SU-DHL-6 (cell line): ENCODE data around the gene UTP20.

Source experiments
- H2AFZ ChIP-seq: fragments of 200-600 bp; sonication (generic); 2 replicates; pipeline ENCODE4 v1.6.1; 2014; ENCODE audit warnings: low read depth, mild to moderate bottlenecking, moderate library complexity, mixed read lengths, antibody characterized with exemption, low read length; ENCODE audit not compliant: severe bottlenecking
- H3F3A ChIP-seq: fragments of 200-600 bp; shearing (Covaris generic); 2 replicates; pipeline ENCODE4 v1.6.0; 2016; ENCODE audit warnings: antibody characterized with exemption, mild to moderate bottlenecking; ENCODE audit not compliant: insufficient read depth
- H3K27ac ChIP-seq: fragments of 200-600 bp; sonication (generic); 2 replicates; pipeline ENCODE4 v1.5.1; 2016; ENCODE audit warnings: low read depth, mild to moderate bottlenecking, low read length, moderate library complexity, mixed read lengths
- H3K27me3 ChIP-seq: fragments of 200-600 bp; sonication (generic), shearing (Covaris generic); 2 replicates; pipeline ENCODE4 v1.6.0; 2014; ENCODE audit warnings: mild to moderate bottlenecking, low read length
- H3K36me3 ChIP-seq: fragments of 200-600 bp; sonication (generic); 2 replicates; pipeline ENCODE4 v1.6.1; 2014; ENCODE audit warnings: mild to moderate bottlenecking, low read length, mixed read lengths
- H3K4me2 ChIP-seq: fragments of 300-600, 200-600 bp; shearing (Covaris generic), sonication (generic); 2 replicates; pipeline ENCODE4 v1.6.0; 2014; ENCODE audit warnings: low read length, low read depth, mild to moderate bottlenecking; ENCODE audit not compliant: poor library complexity, severe bottlenecking
- H3K4me3 ChIP-seq: fragments of 200-600 bp; sonication (generic); 2 replicates; pipeline ENCODE4 v1.5.1; 2014; ENCODE audit warnings: antibody characterized with exemption, low read length, mild to moderate bottlenecking, mixed read lengths; ENCODE audit not compliant: insufficient read depth, poor library complexity, severe bottlenecking
- H3K79me2 ChIP-seq: fragments of 200-600 bp; sonication (generic); 2 replicates; pipeline ENCODE4 v1.6.1; 2014; ENCODE audit warnings: mild to moderate bottlenecking, low read length, moderate library complexity; ENCODE audit not compliant: insufficient read depth
- H3K9ac ChIP-seq: fragments of 200-600 bp; sonication (generic); 2 replicates; pipeline ENCODE4 v1.7.0; 2014; ENCODE audit warnings: mild to moderate bottlenecking, low read length
- H3K9me2 ChIP-seq: fragments of 200-600 bp; sonication (generic); replicated peaks from 2 replicates; pipeline ENCODE4 v1.6.1; 2014; ENCODE audit warnings: low read length; ENCODE audit not compliant: insufficient read depth
- H3K9me3 ChIP-seq: fragments of 200-600 bp; sonication (generic); 2 replicates; pipeline ENCODE4 v1.6.1; 2014; ENCODE audit warnings: low read length, mixed read lengths; ENCODE audit not compliant: insufficient read depth
- H4K20me1 ChIP-seq: fragments of 200-600 bp; sonication (generic); 2 replicates; pipeline ENCODE4 v1.6.1; 2014; ENCODE audit warnings: low read depth, mild to moderate bottlenecking, antibody characterized with exemption, low read length, moderate library complexity, mixed read lengths
- EZH2phosphoT487 ChIP-seq: fragments of 200-600 bp; sonication (generic), shearing (Covaris generic); conservative IDR thresholded peaks from 2 replicates; pipeline ENCODE4 v1.6.1; 2018; ENCODE audit warnings: mild to moderate bottlenecking, antibody characterized with exemption, low read length, moderate library complexity, mixed read lengths
- TF ChIP-seq, protein P1 (sequence below): fragments of 200-600 bp; sonication (generic); IDR thresholded peaks from one replicate; pipeline ENCODE4 v1.5.1; 2017; ENCODE audit warnings: antibody characterized with exemption, mild to moderate bottlenecking, low read length, moderate library complexity; ENCODE audit not compliant: insufficient read depth, poor library complexity, severe bottlenecking

Gene UTP20

DNA sequence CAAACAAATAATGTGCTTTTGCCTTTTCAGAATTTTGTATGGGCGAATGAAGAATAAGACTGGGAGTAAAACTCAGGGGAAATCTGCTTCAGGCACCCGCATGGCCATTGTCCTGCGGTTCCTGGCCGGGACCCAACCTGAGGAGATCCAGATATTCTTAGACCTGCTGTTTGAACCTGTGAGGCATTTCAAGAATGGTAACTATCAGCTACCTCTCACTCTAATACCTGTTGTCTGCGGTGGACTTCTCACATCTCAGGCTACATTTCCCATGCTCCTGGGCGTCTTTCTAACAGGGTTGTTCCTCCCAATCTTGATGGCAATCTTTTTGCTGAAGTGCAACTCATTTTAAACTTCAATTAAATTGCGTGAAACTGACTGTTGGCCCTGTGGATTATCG is 47.1 kb downstream of the UTP20 start:
- peaks cover 17% of the 10 kb centered on the region for H3K36me3 ChIP-seq
- no peaks in the 10 kb centered on the region for H3K79me2 ChIP-seq
- no peaks in the 10 kb centered on the region for H3K9me3 ChIP-seq
- H3K9ac ChIP-seq: no peak overlapping the region
- H3K4me3 ChIP-seq: no peak overlapping the region
- H3F3A ChIP-seq: peaks cover 6% of the 10 kb centered on the region; the same call in 1 of the 2 replicates
- no peak overlapping the region for H3K4me2 ChIP-seq
- no peaks in the 10 kb centered on the region for H3K27me3 ChIP-seq
- TF ChIP-seq EZH2phosphoT487: no peak
- TF ChIP-seq, protein P1, sequence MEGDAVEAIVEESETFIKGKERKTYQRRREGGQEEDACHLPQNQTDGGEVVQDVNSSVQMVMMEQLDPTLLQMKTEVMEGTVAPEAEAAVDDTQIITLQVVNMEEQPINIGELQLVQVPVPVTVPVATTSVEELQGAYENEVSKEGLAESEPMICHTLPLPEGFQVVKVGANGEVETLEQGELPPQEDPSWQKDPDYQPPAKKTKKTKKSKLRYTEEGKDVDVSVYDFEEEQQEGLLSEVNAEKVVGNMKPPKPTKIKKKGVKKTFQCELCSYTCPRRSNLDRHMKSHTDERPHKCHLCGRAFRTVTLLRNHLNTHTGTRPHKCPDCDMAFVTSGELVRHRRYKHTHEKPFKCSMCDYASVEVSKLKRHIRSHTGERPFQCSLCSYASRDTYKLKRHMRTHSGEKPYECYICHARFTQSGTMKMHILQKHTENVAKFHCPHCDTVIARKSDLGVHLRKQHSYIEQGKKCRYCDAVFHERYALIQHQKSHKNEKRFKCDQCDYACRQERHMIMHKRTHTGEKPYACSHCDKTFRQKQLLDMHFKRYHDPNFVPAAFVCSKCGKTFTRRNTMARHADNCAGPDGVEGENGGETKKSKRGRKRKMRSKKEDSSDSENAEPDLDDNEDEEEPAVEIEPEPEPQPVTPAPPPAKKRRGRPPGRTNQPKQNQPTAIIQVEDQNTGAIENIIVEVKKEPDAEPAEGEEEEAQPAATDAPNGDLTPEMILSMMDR: no peak
- H3K27ac ChIP-seq: no peak overlapping the region
- H3K9me2 ChIP-seq: no peaks in the 10 kb centered on the region
- no peaks in the 10 kb centered on the region for H4K20me1 ChIP-seq
- H2AFZ ChIP-seq: no peak overlapping the region

DNA sequence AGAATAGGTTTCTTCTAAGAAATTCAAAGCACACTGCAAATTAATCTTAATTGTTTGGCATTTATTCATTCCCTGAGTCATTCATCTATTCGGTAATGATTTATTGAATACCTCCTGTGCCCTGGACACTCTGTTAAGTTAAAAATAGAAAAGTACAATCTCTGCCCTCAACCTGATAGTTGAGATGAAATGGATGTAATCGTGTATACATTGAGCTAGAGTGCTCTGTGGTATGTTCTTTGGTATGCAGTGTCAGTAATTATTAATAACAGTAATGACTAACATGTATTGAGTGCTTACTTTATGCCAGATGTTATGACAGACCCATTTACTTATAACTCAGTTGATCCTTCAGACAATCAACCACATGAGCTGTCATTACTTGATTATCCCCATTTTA is 47.6 kb downstream of the UTP20 start:
- no peaks in the 10 kb centered on the region for H3K9me3 ChIP-seq
- peaks cover 14% of the 10 kb centered on the region for H3K36me3 ChIP-seq
- H3K27me3 ChIP-seq: no peaks in the 10 kb centered on the region
- no peak for TF ChIP-seq EZH2phosphoT487
- TF ChIP-seq, protein P1: no peak
- no peaks in the 10 kb centered on the region for H3K9me2 ChIP-seq
- no peaks in the 10 kb centered on the region for H3K79me2 ChIP-seq
- no peak overlapping the region for H2AFZ ChIP-seq
- H3K9ac ChIP-seq: no peak overlapping the region
- no peak overlapping the region for H3K4me3 ChIP-seq
- H3F3A ChIP-seq: peaks cover 4% of the 10 kb centered on the region; the same call in 1 of the 2 replicates
- no peak overlapping the region for H3K27ac ChIP-seq
- H3K4me2 ChIP-seq: no peak overlapping the region
- H4K20me1 ChIP-seq: no peaks in the 10 kb centered on the region

DNA sequence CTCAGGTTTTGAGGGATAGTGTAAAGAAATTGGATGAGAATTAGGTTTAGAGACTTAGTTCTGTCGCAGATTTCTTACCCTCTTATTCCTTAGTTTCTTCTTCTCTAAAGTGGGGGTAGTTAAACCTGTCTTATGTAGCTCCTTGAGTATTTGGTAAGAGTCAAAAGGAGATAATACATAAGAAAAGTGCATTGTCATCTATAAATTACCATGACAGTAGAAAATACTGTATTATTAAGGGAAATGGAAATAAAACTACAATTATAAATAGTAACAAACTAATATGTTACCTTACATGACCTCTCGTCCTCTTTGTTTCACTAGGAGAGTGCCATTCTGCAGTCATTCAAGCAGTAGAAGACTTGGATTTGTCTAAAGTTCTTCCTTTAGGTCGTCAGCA is 49.0 kb downstream of the UTP20 start:
- Histone ChIP-seq H3K9ac (no peak overlapping the region), H3K9me2 (no peaks in the 10 kb centered on the region), H3K27me3 (no peaks in the 10 kb centered on the region), H3K27ac (no peak overlapping the region), H3F3A (no peaks in the 10 kb centered on the region), H3K9me3 (no peaks in the 10 kb centered on the region), H3K4me2 (no peak overlapping the region), H2AFZ (no peak overlapping the region), H3K36me3 (peaks cover 7% of the 10 kb centered on the region), H4K20me1 (no peaks in the 10 kb centered on the region), H3K79me2 (no peaks in the 10 kb centered on the region), H3K4me3 (no peak overlapping the region)
- no peak for TF ChIP-seq EZH2phosphoT487
- TF ChIP-seq, protein P1: no peak
